IMR-90 (cell line): ENCODE data around the gene FOXP1.

ENCODE experiments used
- BHLHE40 ChIP-seq: fragments of 150-350 bp; IDR thresholded peaks from 2 replicates; pipeline ENCODE4 v1.6.1; 2016; ENCODE audit warnings: mild to moderate bottlenecking, low read depth, low read length
- CHD1 ChIP-seq: IDR thresholded peaks from 2 replicates; pipeline ENCODE4 v1.6.1; 2012; ENCODE audit warnings: low read depth, low read length, improper control_type of control experiment
- MAFK ChIP-seq: IDR thresholded peaks from 2 replicates; pipeline ENCODE4 v1.6.1; 2012; ENCODE audit warnings: low read depth, low read length, improper control_type of control experiment
- MAZ ChIP-seq: IDR thresholded peaks from 2 replicates; pipeline ENCODE4 v1.6.1; 2012; ENCODE audit warnings: low read depth, mild to moderate bottlenecking, low read length, improper control_type of control experiment, moderate library complexity, borderline replicate concordance
- MXI1 ChIP-seq: IDR thresholded peaks from 2 replicates; pipeline ENCODE4 v1.6.1; 2012; ENCODE audit warnings: low read depth, mild to moderate bottlenecking, low read length, moderate library complexity, borderline replicate concordance
- NFE2L2 ChIP-seq: fragments of 150-350 bp; IDR thresholded peaks from 2 replicates; pipeline ENCODE4 v1.6.1; 2016; ENCODE audit warnings: low read depth, mild to moderate bottlenecking, low read length
- POLR2A ChIP-seq: IDR thresholded peaks from 2 replicates; pipeline ENCODE4 v1.6.1; 2012; ENCODE audit warnings: mild to moderate bottlenecking, low read depth, low read length
- RAD21 ChIP-seq: IDR thresholded peaks from 2 replicates; pipeline ENCODE4 v1.6.1; 2012; ENCODE audit warnings: low read length, improper control_type of control experiment
- RCOR1 ChIP-seq: IDR thresholded peaks from 2 replicates; pipeline ENCODE4 v1.6.1; 2012; ENCODE audit warnings: mild to moderate bottlenecking, low read length, improper control_type of control experiment; ENCODE audit not compliant: insufficient replicate concordance
- RFX5 ChIP-seq: IDR thresholded peaks from 2 replicates; pipeline ENCODE4 v1.8.0; 2012; ENCODE audit warnings: low read depth, mild to moderate bottlenecking, low read length, moderate library complexity
- TF ChIP-seq, protein P1 (sequence below): conservative IDR thresholded peaks from 2 replicates; pipeline ENCODE4 v1.5.1; 2012; ENCODE audit warnings: mild to moderate bottlenecking, low read depth, low read length, improper control_type of control experiment
- TF ChIP-seq, protein P2 (sequence below): fragments of 150-350 bp; IDR thresholded peaks from 2 replicates; pipeline ENCODE4 v1.6.1; 2016; ENCODE audit warnings: low read depth, mild to moderate bottlenecking, low read length, moderate library complexity, borderline replicate concordance

DNA sequence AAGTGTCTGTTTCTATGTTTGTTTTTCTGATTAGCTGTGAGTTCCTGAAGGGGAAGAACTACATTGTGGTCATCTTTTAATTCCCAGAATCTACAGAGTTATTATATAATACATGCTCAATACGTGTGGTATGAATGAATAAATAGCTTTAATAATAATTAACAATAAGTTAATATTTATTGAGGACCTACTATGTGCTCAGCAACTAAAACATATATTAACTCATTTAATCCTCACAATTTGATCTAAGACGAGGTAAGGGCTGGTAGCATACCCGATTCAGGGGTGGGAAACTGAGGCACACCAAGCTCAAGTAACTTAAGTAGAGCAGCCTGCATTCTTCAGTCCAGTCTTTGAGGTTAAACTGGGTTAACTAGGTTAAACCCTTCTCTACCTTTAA lies 553.8 kb downstream of the FOXP1 start:
- TF ChIP-seq, protein P1, sequence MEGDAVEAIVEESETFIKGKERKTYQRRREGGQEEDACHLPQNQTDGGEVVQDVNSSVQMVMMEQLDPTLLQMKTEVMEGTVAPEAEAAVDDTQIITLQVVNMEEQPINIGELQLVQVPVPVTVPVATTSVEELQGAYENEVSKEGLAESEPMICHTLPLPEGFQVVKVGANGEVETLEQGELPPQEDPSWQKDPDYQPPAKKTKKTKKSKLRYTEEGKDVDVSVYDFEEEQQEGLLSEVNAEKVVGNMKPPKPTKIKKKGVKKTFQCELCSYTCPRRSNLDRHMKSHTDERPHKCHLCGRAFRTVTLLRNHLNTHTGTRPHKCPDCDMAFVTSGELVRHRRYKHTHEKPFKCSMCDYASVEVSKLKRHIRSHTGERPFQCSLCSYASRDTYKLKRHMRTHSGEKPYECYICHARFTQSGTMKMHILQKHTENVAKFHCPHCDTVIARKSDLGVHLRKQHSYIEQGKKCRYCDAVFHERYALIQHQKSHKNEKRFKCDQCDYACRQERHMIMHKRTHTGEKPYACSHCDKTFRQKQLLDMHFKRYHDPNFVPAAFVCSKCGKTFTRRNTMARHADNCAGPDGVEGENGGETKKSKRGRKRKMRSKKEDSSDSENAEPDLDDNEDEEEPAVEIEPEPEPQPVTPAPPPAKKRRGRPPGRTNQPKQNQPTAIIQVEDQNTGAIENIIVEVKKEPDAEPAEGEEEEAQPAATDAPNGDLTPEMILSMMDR, result no peak
- TF ChIP-seq MAFK (no peak), POLR2A (no peak), RAD21 (no peak), MXI1 (no peak), NFE2L2 (no peak), CHD1 (no peak), MAZ (no peak), BHLHE40 (no peak), RCOR1 (no peak), RFX5 (no peak)
- TF ChIP-seq, protein P2, sequence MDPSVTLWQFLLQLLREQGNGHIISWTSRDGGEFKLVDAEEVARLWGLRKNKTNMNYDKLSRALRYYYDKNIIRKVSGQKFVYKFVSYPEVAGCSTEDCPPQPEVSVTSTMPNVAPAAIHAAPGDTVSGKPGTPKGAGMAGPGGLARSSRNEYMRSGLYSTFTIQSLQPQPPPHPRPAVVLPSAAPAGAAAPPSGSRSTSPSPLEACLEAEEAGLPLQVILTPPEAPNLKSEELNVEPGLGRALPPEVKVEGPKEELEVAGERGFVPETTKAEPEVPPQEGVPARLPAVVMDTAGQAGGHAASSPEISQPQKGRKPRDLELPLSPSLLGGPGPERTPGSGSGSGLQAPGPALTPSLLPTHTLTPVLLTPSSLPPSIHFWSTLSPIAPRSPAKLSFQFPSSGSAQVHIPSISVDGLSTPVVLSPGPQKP, result no peak
